H54 (cell line): ENCODE measurements around the gene E4F1.

Experiments used
- DNase-seq: peaks from one replicate; pipeline ENCODE4 v3.0.0; 2011; ENCODE audit warnings: low spot score, mixed read lengths; ENCODE audit not compliant: insufficient read length
- FAIRE-seq: peaks from 3 replicates; lab custom pipeline; 2011; peaks lifted over from hg19 to GRCh38; lab: Jason Lieb, UNC
- POLR2A ChIP-seq: IDR thresholded peaks from 2 replicates; pipeline ENCODE4 v1.6.1; 2011; ENCODE audit warnings: low read depth, mild to moderate bottlenecking, low read length

Gene E4F1

GRCh38 chr16:2183671-2184070 is 39.7 kb upstream of the E4F1 start:
- DNase-seq (no peak), FAIRE-seq (no peak)
- no peak for TF ChIP-seq POLR2A

- TF ChIP-seq POLR2A, result no peak
- DNase-seq (no peak), FAIRE-seq (no peak)
Observed at GRCh38 chr16:2184346-2184745, 39.0 kb upstream of the E4F1 start.

GRCh38 chr16:2184962-2185361 is 38.4 kb upstream of the E4F1 start:
- no peak for TF ChIP-seq POLR2A
- FAIRE-seq (no peak), DNase-seq (no peak)

GRCh38 chr16:2186064-2186463 is 37.3 kb upstream of the E4F1 start:
- TF ChIP-seq POLR2A, result no peak
- DNase-seq (no peak), FAIRE-seq (no peak)

GRCh38 chr16:2186505-2186904 is 36.9 kb upstream of the E4F1 start:
- no peak for TF ChIP-seq POLR2A
- FAIRE-seq (no peak), DNase-seq (no peak)

- no peak for FAIRE-seq
- no peak for TF ChIP-seq POLR2A
- no peak for DNase-seq
Observed at GRCh38 chr16:2187212-2187611, 36.2 kb upstream of the E4F1 start.

GRCh38 chr16:2188395-2188794 is 35.0 kb upstream of the E4F1 start:
- no peak for TF ChIP-seq POLR2A
- no peak for DNase-seq
- no peak for FAIRE-seq

- FAIRE-seq (no peak), DNase-seq (no peak)
- no peak for TF ChIP-seq POLR2A
Observed at GRCh38 chr16:2189252-2189893, 34.0 kb upstream of the E4F1 start.

- TF ChIP-seq POLR2A, result no peak
- DNase-seq (no peak), FAIRE-seq (no peak)
Observed at GRCh38 chr16:2190002-2190658, 33.3 kb upstream of the E4F1 start.

GRCh38 chr16:2190659-2191445 is 32.5 kb upstream of the E4F1 start:
- TF ChIP-seq POLR2A, result no peak

GRCh38 chr16:2191446-2191706 is 32.0 kb upstream of the E4F1 start:
- TF ChIP-seq POLR2A, result no peak
- FAIRE-seq, result no peak
- no peak for DNase-seq

More at GRCh38 chr16:2190659-2191445, 32.5 kb upstream of the E4F1 start:
- DNase-seq (no peak), FAIRE-seq (no peak)

GRCh38 chr16:2194166-2194834 is 29.1 kb upstream of the E4F1 start:
- FAIRE-seq, result no peak

GRCh38 chr16:2194852-2195321 is 28.5 kb upstream of the E4F1 start:
- DNase-seq, result no peak
- FAIRE-seq, result no peak
- TF ChIP-seq POLR2A, result no peak

More at GRCh38 chr16:2194166-2194834, 29.1 kb upstream of the E4F1 start:
- DNase-seq, result peak; percentile 92
- TF ChIP-seq POLR2A, result no peak

- no peak for TF ChIP-seq POLR2A
- DNase-seq (no peak), FAIRE-seq (no peak)
Observed at GRCh38 chr16:2195322-2196161, 27.8 kb upstream of the E4F1 start.
